GM21576 (cell line): Measurements from ENCODE around the gene ADAP1.

Source experiments
- ATAC-seq: cut with Tn5 transposase; IDR thresholded peaks from one replicate; pipeline ENCODE4 v1.9.1; 2021; ENCODE audit warnings: mild to moderate bottlenecking, moderate library complexity; ENCODE audit not compliant: unreplicated experiment

ADAP1 gene

DNA sequence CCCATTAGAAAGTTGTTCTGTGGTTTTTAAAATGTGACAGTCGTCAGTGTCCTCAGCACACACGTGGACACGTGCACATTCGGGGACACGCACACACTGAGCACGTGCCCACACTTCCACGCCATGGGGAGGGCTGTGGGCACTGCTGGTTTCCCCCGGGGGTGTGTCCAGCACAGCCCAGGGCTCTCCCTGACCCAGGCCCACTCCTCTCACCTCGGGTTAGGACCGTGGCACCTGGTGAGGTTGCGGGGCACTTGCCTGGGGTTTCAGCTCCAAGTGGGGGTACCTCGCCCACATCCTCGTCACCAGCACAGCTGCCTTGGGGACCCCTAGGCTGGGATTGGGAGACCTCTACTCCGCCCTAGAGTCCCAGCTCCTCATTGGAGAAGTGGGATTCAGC, 57.4 kb downstream of the ADAP1 start:
- ATAC-seq: no peak

DNA sequence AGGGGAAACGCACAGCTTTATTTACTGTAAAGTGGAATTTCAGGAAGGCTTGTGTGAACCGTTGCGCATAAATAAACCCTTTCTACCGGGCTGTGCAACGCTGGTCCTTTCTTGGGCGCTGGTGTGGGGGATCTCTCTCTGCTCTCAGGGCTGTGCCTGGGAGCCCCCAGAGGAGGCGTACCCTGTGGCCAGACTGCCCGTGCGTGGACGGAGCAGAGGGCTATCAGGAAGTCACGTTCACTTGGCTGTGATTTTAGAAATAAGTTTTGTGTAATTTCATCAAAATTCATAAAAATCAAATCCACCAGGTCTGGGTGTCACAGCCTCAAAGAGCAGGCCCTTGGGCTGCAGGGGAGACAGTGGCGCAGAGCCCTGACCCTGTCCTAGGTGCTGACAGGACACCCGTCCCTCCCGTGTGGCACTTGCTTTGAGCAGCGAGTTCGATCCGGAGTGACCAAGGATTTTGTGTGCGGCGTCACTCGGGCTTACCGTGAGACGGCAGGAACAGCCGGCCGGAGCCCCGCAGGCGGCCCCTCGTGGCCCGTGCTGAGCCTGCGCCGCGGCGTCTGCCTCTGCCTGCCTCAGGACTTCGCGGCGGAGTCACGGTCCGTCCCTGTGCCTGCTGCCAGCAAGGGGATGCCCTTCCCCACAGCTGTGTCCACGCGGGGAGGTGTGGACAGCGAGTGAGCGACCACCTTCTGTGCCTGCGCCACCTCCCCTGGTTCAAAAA, 58.0 kb downstream of the ADAP1 start:
- ATAC-seq: no peak

DNA sequence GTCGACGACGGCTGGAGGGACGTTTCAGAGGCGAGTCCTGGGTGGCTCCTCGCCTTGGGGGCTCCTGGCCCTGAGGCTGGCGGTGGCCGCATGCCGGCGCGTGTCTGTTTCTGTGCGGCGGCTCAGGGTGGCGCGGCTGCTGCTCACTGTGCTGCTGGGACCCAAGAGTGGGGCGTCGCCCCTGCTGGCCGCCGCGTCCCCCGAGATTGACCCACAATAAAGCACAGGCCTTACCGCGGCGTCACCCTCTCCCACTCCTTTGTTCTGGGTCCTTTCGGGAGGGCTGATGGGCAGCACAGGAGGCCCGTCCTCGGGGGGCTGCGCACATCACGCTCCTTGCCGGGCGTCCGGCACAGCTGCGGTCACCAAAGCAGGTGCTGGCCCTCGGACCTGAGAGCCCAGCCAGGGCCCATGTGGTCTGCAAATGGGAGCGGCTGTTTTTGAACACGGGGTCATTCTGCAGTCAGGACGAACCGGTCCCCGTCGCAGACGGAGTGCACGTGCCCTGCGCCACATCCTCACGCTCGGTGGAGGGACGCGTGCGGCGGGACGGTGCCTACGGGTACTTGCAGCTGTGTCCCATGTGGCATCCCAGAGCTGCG, 58.9 kb downstream of the ADAP1 start:
- ATAC-seq: no peak

DNA sequence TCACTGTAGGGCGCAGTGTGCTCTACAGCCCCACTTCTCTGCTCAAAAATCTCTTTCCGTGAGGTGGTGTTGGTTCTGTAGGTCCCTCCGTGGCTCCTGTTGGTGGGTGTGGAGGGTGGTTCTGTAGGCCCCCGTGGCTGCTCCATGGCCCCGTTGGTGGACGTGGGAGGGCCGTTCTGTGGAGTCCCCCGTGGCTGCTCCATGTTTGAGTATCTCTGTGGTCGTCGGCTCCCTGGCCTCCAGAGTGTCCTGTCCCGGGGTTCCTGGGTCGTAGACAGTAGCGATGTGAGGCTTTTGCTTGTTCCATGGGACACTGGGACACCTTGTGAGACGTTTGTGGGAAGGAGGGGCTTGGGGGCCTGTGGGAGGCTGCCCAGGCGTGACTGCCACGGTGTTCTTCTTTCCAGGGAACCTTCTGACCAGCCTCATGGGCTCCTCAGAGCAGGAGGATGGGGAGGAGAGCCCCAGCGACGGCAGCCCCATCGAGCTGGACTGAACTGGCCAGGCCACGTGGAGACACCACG, 59.5 kb downstream of the ADAP1 start:
- ATAC-seq: no peak

DNA sequence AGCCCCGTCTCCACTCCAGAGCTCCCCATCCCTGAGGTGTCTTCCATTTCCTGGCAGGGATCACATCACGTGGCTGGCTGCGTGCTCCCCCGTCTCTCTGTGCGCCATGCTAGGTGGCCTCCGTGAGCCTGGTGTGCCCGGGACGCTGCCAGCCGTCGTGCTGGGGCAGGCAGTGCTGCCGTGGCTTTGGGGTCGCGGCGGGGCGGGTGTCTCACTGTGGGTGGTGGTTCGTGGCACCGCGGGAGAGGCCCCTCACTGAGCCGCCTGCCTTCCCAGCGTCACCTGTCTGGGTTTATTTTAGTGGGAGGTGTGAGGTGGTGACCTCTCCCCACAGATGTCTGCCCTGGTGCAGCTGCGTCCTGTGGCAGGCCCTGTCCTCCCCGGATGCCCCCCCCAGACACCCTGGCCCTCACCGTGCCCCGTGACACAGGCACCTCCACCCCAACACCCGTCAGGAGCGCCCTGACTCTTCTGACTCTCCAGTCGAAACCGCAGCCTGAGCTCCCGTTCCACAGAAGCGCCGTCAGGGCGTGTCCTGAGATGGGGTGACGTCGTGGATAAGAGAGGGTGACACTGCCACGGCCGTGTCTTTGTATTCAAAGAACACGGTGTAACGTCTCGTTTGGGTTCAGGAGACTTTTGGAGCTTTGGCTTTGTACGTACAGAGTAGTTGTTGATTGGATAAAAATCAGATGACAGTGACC, 60.2 kb downstream of the ADAP1 start:
- no peak for ATAC-seq

DNA sequence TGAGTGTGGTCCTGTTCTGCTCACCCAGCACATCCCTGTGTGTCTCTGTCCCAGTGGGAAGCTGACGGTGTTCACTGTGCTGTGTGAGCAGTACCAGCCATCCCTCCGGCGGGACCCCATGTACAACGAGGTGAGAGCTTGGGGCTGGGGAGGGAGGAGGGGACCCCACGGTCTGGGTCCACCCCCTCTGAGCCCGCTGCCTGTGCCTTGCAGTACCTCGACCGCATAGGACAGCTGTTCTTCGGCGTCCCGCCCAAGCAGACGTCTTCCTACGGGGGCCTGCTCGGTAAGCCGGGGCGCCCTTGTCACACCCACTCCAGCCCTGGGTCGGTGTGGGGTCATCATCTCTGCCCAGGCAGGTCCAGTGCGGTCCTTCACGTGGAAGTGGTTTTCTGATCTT, 60.8 kb downstream of the ADAP1 start:
- ATAC-seq: no peak

DNA sequence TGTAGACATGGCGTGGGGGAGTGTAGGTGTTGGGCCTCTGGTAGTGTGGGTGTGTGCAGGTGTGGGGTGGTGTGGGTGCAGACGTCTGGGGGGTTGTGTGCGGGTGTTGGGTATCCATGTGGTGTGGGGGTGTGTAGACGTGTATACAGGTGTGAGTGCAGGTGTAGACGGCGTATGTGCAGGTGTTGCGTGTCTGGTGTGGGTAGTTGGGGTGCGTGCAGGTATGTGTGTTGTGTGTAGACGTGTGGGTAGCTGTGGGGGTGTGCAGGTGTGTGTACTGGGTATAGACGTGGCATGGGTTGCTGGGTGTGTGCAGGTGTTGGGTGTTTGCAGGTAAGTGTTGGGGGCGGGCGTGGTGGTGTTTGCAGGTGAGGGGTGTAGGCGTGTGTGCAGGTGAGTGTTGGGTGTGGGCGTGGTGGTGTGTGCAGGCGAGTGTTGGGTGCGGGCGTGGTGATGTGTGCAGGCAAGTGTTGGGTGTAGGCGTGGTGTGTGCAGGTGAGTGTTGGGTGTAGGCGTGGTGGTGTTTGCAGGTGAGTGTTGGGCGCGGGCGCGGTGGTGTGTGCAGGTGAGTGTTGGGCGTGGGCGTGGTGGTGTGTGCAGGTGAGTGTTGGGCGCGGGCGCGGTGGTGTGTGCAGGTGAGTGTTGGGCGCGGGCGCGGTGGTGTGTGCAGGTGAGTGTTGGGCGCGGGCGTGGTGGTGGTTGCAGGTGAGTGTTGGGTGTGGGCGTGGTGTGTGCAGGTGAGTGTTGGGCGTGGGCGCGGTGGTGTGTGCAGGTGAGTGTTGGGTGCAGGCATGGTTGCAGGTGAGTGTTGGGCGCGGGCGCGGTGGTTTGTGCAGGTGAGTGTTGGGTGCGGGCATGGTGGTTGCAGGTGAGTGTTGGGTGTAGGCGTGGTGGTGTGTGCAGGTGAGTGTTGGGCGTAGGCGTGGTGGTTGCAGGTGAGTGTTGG, 61.6 kb downstream of the ADAP1 start:
- no peak for ATAC-seq

DNA sequence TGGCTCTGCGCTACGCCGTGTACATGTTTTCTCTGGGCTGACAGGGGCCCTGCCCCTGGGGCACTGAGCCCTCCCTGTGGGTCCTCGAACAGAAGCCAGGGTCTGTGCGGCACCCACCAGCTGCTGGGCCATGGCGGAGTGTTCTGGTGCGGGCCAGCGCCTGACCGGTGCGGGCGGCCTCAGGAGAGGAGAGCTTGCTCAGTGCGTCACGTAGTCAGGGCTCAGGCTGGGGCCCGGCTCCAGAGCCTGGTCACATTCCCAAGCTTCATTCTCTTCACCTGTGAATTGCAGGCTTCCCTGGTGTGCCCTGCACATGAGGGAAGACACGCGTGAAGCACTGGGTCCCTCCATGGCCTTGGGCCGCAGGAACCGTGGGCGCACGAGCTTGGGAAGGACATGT, 62.7 kb downstream of the ADAP1 start:
- ATAC-seq: no peak

DNA sequence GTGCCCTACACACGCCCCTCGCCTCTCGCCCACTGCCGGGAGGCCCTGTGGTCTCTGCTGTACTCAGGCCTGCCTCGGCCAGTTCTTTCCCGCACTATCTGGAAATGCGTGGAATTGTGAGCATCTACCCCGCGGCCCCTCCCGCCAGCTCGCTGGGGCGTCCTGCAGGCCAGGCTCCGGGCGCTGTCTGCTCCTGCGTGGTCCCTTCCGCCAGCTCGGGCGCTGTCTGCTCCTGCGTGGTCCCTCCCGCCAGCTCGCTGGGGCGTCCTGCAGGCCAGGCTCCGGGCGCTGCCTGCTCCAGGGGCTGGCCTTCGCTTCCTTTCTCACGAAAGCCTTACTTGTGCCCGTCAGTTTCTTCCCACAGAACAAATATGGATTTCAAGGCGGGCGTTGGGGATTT, 63.2 kb downstream of the ADAP1 start:
- no peak for ATAC-seq

DNA sequence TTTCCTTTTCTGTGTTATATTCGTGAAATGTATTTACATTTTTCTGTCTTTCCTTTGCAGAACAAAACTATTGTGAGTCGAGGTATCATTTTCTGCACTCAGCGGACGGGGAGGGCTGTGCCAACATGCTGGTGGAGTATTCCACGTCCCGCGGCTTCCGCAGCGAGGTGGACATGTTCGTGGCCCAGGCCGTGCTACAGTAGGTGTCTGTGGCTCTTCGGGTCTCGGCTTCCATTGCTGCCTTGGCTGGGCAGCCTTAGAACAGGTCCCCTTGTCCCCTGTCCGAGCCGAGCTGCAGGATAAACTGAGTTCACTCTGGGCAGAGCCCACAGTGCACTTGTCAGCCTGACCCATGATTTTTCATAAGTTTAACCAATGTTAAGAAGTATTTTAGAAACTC, 63.6 kb downstream of the ADAP1 start:
- ATAC-seq: no peak

DNA sequence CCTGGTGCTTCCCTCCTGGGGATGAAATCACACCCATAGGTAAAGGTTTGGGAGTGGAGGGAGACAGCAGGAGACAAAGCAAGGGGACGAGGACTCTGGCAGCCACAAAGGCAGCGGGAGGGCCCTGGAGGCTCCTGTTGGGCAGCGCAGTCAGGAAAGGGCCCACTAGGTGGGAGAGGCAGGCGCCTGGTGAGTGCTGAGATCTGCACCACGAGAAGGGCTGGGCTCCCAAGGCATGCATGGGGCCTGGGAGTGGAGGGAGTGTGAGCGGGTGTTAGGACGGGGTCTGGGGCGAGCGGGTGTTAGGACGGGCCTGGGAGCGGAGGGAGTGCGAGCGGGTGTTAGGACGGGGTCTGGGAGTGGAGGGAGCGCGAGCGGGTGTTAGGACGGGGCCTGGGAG, 65.1 kb downstream of the ADAP1 start:
- ATAC-seq: no peak

DNA sequence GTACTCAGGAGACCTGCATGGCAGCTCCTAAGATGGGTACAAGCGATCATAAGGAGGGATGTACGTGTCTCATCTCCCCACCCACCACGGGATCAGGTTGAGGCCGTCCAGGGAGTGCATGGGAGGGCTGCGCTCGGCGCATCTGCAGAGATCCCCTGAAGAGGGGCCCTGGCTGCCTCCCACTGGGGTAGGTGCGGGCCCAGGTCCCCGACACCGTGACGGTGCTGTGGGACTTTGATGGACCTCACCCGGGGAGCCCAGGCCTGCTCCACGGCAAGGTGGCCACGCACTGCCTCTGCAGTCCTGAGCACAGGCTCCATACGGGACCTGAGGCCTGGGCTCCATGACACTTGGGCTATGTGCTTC, 65.5 kb downstream of the ADAP1 start:
- ATAC-seq: no peak

DNA sequence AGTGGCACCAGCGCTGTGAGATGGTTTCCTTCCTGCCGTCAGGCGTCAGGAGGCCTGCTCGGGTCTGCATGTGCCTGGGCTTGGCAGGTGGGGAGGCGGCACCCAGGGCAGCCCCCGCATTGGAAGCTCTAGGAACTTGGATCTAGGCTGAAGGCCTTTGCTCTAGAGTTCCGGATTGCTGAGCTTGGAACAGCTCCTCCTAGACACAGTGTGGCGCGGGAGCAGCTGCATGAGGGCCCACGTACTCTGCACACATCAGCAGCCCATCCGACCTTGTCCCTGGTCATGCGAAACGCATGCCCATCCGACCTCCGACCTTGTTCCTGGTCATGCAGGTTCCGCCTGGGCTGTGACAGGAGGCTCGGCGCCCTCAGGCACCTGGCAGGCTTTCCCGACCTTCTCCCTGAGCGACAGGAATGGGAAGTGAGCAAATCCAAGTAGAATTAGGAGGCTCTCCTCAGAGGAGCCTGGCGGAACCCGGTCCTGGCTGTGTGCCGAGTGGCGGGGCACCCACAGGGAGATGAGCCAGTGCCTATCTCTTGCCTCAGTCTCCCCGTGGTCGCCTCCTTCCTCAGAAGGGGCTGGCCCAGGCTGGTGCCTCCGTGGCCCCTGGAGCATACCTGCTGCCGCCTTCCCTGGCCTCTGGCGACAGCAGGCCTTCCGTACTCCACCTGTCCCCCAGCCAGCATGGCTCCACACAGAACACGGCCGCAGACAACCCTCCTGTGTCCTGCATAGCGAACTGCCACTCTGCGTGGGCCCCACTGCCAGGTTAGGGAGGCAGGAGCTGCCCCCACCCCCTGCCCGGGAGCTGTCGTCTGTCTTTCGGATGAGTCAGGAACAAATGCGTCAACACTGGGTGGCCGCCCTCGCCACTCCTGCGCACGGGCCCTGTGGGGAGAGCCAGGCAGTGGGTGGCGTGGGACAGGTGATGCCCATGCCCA, 66.1 kb downstream of the ADAP1 start:
- no peak for ATAC-seq

DNA sequence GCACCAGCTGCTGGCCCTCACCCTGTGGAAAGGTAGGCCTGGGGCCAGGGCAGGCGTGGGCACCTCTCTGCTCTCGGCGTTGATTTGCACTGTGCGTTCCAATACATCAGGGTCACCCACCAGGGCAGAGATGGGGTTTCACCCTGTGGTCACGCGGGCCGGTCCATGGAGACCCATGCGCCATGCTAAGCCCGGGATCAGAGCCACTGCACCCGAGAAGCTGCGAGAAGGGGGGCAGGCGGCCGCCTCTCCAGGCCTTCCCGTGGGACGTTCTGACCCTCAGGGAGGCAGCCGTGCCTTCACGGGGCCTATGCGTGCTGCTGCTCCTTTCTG, 67.0 kb downstream of the ADAP1 start:
- ATAC-seq: no peak

DNA sequence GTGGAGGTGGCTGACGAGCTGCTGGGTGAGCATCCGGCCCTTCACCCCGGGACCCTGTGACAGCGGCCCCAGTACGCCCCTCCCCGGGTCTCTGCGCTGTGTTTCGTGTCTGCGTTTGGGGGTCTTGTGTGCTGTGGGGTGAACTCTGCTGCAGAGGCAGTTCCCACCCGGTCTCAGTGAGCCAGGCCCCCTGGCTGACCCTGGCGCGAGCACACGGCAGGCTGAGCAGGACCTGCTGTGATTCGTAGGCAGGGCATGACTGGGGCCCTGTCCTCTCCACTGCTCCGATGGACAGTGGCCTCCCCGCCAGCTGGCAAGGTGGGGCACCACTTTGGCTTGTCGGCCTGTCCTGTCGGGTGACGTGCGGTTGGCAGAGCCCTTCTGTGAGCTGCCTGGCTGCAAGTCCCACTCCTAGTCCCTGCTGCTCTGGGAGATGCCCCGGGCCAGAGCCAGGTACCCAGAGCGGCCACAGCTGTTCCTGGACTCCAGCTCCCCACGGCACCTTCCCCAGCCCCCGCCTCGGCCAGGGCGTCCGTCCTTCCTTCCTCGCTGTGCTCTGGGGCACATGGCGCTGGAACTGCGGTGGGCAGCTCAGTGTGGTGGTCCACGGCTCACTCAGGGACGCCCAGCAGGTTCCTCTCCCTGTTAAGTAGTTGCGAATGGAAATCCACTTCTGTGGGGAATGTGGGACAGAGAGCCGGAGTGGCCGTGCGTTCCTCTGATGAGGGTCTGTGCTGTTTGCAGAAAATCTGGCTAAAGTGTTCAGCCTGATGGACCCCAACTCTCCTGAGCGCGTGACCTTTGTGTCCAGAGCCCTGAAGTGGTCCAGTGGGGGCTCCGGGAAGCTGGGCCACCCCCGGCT, 67.6 kb downstream of the ADAP1 start:
- ATAC-seq: no peak

DNA sequence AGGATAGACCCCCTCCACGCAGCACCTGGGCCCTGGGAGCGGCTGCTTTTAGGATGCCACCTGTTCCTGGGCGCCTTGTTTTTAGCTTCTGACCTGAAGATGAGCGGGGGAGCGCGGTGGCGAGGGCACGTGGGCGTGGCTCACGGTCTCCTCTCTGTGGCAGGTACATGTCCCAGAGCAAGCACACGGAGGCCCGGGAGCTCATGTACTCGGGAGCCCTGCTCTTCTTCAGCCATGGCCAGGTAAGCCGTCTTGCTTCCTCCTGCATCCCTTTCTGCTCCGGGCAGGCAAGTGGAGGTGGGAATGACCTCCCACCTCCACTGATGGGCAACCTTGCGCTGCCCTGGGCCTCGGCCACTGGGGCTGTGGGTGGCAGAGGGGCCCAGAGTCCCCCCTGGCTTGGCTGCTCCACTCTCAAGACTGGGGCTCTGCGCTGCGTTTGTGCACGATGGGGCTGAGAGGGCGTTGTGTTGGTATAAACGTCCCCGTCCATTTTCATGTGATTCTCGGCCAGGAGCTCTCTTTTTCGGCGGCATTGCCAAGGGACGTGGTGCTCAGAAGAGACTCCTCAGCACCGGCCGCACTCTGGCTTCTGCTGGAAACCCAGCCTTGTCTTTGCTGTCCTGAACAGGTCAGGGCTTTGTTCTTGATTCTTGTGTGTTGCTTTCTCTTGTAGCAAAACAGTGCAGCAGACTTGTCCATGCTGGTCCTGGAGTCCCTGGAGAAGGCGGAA, 68.4 kb downstream of the ADAP1 start:
- ATAC-seq: no peak

DNA sequence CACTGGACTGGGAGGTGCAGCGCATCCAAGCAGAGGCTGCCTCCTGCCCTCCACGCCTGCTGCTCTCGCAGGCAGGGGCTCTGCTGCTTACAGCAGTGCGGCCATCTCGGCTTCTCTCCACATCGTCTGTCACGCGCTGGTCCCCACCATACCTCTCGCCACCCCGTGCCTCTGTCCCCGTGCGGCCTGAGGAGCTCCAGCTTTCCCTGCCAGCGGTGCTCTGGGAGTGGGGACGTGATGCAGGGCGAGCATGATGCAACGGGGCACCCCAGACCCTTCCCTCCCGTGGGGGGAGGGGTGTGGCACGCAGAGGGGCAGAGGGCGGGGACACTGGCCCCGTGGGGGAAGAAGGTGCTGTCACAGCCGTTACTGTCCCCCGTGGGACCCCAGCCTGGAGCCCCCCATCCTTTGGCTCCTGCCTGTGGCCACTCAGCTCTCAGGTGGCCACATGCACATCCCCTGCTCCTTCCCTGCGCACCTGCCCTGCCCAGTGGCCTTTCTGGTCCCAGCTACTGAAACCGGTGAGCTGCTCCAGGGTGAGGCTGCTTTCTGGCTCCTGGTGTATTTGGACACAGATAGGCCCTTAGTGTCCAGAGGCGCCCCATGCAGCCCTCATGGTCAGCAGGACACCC, 69.1 kb downstream of the ADAP1 start:
- ATAC-seq: no peak
